ENCODE measurements around the gene RAB27A.

DNA sequence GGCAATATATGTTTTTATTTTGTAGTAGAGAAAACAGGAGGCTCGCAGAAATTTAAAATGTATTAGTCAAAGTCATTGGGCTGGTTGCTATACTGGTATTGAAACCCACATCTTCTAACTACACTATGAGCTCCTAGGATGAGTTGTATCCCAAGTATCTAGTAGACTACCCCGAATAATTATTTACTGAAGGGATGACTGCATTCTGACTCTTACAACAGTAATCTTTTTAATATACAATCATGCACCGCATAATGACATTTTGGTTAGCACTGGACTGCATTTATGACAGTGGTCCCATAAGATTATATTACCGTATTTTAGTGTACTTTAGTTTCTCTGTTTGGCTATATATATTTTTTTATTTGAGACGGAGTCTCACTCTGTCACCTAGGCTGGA, 44.8 kb upstream of the RAB27A start:
- TF ChIP-seq, protein P1, sequence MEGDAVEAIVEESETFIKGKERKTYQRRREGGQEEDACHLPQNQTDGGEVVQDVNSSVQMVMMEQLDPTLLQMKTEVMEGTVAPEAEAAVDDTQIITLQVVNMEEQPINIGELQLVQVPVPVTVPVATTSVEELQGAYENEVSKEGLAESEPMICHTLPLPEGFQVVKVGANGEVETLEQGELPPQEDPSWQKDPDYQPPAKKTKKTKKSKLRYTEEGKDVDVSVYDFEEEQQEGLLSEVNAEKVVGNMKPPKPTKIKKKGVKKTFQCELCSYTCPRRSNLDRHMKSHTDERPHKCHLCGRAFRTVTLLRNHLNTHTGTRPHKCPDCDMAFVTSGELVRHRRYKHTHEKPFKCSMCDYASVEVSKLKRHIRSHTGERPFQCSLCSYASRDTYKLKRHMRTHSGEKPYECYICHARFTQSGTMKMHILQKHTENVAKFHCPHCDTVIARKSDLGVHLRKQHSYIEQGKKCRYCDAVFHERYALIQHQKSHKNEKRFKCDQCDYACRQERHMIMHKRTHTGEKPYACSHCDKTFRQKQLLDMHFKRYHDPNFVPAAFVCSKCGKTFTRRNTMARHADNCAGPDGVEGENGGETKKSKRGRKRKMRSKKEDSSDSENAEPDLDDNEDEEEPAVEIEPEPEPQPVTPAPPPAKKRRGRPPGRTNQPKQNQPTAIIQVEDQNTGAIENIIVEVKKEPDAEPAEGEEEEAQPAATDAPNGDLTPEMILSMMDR (IDR thresholded peaks at IDR 0.05; ENCODE audit: insufficient read depth, low read length, poor library complexity, severe bottlenecking) = no peak
- TF ChIP-seq EZH2phosphoT487 (conservative IDR thresholded peaks at IDR 0.05; ENCODE audit: low read length) = no peak

Measured in SU-DHL-6 (cell line).